ES-I3 (cell line): ENCODE results near the gene SLC12A2.

Source experiments
- H3K36me3 ChIP-seq: 2 replicates; pipeline ENCODE4 v1.6.1; 2013; ENCODE audit warnings: mild to moderate bottlenecking, low read length, control low read depth, moderate library complexity; ENCODE audit not compliant: insufficient read depth
- H3K4me1 ChIP-seq: 2 replicates; pipeline ENCODE4 v1.6.1; 2013; ENCODE audit warnings: mild to moderate bottlenecking, control low read depth, low read length; ENCODE audit not compliant: insufficient read depth
- H3K9ac ChIP-seq: 2 replicates; pipeline ENCODE4 v1.6.1; 2013; ENCODE audit warnings: low read depth, mild to moderate bottlenecking, low read length, moderate library complexity
- H3K9me3 ChIP-seq: 2 replicates; pipeline ENCODE4 v1.6.1; 2013; ENCODE audit warnings: mild to moderate bottlenecking, low read length, moderate library complexity; ENCODE audit not compliant: control insufficient read depth, insufficient read depth

Gene SLC12A2

DNA sequence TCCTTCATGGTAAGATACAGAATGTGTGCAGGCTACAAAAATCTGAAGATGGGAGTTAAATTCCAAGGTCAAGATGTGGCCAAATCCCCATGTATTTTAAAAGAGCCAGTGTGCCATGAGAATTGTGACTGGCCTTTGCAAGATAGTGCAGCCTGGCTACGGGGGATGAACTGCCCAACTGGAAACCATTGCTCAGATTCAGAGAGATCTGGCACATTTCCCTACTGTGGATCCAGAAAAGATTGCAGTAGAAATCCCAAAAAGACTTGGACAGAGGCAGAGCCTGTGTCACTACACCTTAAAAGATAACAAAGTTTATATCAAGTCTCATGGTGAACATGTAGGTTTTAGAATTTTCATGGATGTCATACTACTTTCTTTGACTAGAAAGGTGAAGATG is 26.2 kb downstream of the SLC12A2 start:
- H3K4me1 ChIP-seq, result no peaks in the 10 kb centered on the region
- no peaks in the 10 kb centered on the region for H3K9me3 ChIP-seq
- H3K9ac ChIP-seq, result no peak overlapping the region
- no peaks in the 10 kb centered on the region for H3K36me3 ChIP-seq

DNA sequence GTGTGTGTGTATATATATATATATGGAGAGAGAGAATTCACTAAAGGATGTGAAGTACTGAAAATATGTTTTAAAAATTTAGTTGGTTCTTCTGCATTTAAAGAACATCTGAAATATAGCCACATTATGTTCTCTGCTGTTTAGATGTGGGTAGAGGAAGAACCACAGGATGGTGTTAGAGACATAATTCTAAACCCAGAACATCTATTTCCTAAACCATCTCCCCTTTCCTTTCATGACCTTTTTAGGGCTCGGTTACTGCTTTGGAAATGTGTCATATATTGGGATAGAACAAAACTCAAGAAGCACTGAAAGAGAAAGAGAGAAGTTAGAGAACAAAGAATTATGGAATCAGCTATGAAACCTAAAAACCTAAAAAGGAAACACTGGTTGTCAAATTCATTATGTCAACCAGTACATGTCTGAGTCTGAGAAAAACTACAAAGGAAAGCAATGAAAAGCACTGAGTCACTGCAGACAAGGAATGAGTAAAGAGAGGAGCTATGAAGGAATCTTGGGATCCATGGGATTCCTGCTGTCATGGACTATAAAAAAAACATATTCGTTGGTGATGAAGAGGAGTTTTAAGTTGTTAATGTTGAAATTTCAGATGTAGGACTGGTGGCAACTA is 28.4 kb downstream of the SLC12A2 start:
- Histone ChIP-seq H3K9me3 (no peaks in the 10 kb centered on the region), H3K4me1 (no peaks in the 10 kb centered on the region), H3K9ac (no peak overlapping the region), H3K36me3 (no peaks in the 10 kb centered on the region)

DNA sequence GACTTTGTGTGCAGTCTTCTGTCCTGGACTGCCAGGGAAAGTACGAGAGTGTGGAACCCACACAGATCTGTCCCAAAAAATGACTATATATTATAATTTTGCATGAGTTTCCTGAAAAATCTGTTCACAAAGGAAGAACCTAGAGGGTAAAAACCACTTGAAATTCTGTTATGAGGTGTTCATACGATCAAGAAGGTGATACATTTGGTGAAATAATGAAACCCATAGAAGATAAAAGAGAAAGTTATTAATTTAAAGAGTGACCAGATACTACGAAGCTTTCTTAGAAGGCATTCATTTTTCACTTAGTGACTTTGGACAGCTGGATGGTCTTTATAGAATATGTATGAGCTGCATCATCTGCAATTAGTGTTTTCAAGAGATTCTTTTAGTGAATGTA is 32.9 kb downstream of the SLC12A2 start:
- Histone ChIP-seq H3K9me3 (no peaks in the 10 kb centered on the region), H3K9ac (no peak overlapping the region), H3K4me1 (no peaks in the 10 kb centered on the region), H3K36me3 (no peaks in the 10 kb centered on the region)

DNA sequence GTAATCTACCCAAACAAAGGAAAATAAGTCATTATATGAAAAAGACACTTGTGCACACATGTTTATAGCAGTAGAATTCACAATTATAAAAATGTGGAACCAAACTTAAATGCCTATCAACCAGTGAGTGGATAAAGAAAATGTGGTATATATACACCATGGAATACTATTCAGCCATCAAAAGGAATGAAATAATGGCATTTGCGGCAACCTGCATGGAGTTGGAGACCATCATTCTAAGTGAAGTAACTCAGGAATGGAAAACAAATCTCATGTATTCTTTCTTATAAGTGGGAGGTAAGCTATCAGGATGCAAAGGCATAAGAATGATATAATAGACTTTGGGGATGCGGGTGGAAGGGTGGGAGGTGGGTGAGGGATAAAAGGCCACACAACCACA is 34.6 kb downstream of the SLC12A2 start:
- H3K9me3 ChIP-seq, result no peaks in the 10 kb centered on the region
- H3K4me1 ChIP-seq, result no peaks in the 10 kb centered on the region
- H3K9ac ChIP-seq, result no peak overlapping the region
- H3K36me3 ChIP-seq, result no peaks in the 10 kb centered on the region

- Histone ChIP-seq H3K36me3 (no peaks in the 10 kb centered on the region), H3K4me1 (no peaks in the 10 kb centered on the region), H3K9ac (no peak overlapping the region), H3K9me3 (no peaks in the 10 kb centered on the region)
Observed at GRCh38 chr5:128121651-128122050, 38.1 kb downstream of the SLC12A2 start.

GRCh38 chr5:128123936-128124335 is 40.4 kb downstream of the SLC12A2 start:
- no peak overlapping the region for H3K9ac ChIP-seq
- no peaks in the 10 kb centered on the region for H3K36me3 ChIP-seq
- no peaks in the 10 kb centered on the region for H3K9me3 ChIP-seq
- no peaks in the 10 kb centered on the region for H3K4me1 ChIP-seq

GRCh38 chr5:128126241-128126640 is 42.7 kb downstream of the SLC12A2 start:
- H3K9me3 ChIP-seq, result no peaks in the 10 kb centered on the region
- no peaks in the 10 kb centered on the region for H3K36me3 ChIP-seq
- no peak overlapping the region for H3K9ac ChIP-seq
- no peaks in the 10 kb centered on the region for H3K4me1 ChIP-seq

DNA sequence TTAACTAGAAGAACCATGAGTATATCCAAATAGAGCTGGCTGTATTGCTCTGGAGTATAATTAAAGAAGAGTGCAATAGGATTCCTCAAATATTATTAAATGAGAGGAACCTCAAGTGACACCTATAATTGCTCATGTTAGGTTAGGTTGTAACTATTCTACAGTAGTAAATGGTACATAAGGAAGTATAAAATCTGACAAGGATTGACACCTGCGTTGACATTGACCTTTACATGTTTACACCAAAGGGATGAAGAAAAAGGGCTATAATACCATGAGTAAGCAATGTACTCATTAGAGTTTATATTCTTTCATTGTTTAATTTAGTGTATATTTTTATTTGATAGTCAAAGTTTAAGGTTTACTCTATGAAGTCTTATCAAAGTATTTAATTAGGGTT is 48.9 kb downstream of the SLC12A2 start:
- H3K4me1 ChIP-seq, result no peaks in the 10 kb centered on the region
- H3K9me3 ChIP-seq, result no peaks in the 10 kb centered on the region
- no peaks in the 10 kb centered on the region for H3K36me3 ChIP-seq
- H3K9ac ChIP-seq, result no peak overlapping the region

DNA sequence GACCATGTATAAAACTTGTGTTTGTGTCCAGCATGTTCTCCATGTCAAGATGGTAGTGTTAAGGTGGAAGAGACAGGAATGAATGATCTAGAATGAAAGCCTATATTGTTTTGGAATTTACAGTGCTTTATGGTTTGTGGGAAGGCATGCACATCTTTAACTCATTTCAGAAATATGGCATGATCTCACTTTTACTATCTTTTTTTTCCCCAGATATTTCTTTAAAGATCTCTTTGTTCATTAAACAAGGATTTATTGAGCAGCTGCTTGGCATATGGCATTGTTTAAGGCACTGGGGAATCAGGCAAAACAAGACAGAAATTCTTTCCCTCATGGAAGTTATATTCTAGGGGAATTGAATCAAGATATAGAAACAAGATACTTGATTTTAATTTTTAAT is 51.7 kb downstream of the SLC12A2 start:
- Histone ChIP-seq H3K9me3 (no peaks in the 10 kb centered on the region), H3K36me3 (no peaks in the 10 kb centered on the region), H3K4me1 (no peaks in the 10 kb centered on the region), H3K9ac (no peak overlapping the region)

DNA sequence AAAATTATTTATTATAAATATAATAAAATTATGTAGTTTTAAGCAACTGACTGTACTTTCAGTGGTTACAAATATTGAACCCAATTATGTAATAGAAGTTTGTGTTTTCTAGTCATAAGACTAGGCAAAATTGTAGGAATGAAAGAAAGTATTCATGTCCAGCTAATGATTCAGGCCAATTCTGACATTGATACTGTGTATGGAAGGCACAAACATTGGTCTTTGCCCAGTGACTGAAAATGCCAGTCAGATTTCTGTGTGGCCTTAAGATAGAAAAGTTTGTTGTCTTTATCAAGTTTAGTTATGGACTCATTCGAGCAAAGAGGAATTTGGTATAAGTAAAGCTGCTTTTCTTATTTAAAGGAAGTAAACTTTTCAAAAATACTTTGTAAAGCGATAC is 60.3 kb downstream of the SLC12A2 start:
- Histone ChIP-seq H3K9ac (no peak overlapping the region), H3K36me3 (no peaks in the 10 kb centered on the region), H3K4me1 (no peaks in the 10 kb centered on the region), H3K9me3 (no peaks in the 10 kb centered on the region)

- no peaks in the 10 kb centered on the region for H3K9me3 ChIP-seq
- no peaks in the 10 kb centered on the region for H3K36me3 ChIP-seq
- H3K9ac ChIP-seq, result no peak overlapping the region
- H3K4me1 ChIP-seq, result no peaks in the 10 kb centered on the region
Observed at GRCh38 chr5:128144491-128144890, 60.9 kb downstream of the SLC12A2 start.

GRCh38 chr5:128146671-128147070 is 63.1 kb downstream of the SLC12A2 start:
- Histone ChIP-seq H3K4me1 (no peaks in the 10 kb centered on the region), H3K36me3 (no peaks in the 10 kb centered on the region), H3K9ac (no peak overlapping the region), H3K9me3 (no peaks in the 10 kb centered on the region)

DNA sequence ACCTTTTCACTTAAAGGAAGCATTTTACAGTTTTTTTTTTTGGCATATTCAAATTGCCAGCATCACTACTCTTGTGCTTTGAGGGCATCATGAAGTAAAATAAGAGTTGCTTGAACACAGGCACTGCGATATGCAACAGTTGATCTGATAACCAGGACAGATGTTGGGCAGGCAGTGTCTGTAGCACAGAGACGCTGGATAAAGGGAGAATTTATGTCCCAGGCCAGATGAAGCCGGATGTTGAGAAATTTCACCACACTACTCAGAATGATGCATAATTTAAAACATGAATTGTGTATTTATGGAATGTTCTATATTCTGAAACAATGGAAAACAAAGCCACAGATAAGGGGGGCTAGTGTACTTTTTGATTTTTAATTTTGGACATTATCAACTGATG is 71.4 kb downstream of the SLC12A2 start:
- no peaks in the 10 kb centered on the region for H3K4me1 ChIP-seq
- no peaks in the 10 kb centered on the region for H3K9me3 ChIP-seq
- H3K9ac ChIP-seq, result no peak overlapping the region
- no peaks in the 10 kb centered on the region for H3K36me3 ChIP-seq

- no peaks in the 10 kb centered on the region for H3K36me3 ChIP-seq
- no peaks in the 10 kb centered on the region for H3K9me3 ChIP-seq
- no peaks in the 10 kb centered on the region for H3K4me1 ChIP-seq
- H3K9ac ChIP-seq, result no peak overlapping the region
Observed at GRCh38 chr5:128155776-128156175, 72.2 kb downstream of the SLC12A2 start.

DNA sequence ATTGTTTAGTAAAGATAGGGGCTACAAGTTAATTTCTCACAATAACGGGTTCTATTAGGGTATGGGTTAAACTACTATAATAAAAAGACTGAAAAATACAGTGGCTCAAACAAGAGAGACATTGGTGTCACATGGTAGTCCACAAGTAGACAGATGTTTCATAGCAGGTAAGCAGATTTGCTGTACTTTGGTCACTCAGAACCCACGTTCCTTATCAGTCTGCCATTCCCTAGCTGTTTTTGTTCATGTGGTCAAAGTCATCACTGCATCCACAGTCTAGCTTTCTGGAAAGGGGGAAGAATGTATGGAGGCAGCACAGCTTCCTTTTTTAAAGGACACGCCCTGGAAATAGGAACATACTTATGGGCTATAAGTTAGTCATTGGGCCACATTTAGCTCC is 73.0 kb downstream of the SLC12A2 start:
- H3K9me3 ChIP-seq, result no peaks in the 10 kb centered on the region
- no peak overlapping the region for H3K9ac ChIP-seq
- H3K4me1 ChIP-seq, result no peaks in the 10 kb centered on the region
- no peaks in the 10 kb centered on the region for H3K36me3 ChIP-seq

- H3K4me1 ChIP-seq, result no peaks in the 10 kb centered on the region
- no peaks in the 10 kb centered on the region for H3K36me3 ChIP-seq
- H3K9ac ChIP-seq, result no peak overlapping the region
- H3K9me3 ChIP-seq, result no peaks in the 10 kb centered on the region
Observed at GRCh38 chr5:128158342-128158741, 74.8 kb downstream of the SLC12A2 start.
